Glomerular endothelial cell (primary cell): ENCODE results near the gene EXOC3. TPM values are rescaled to one million over a fixed set of nuclear protein-coding genes. Genes with fewer than 3 reads are reported as not detected.
"Not testable (repeated sequence)": the region's sequence is repeated elsewhere in the genome, so short reads cannot be mapped to it uniquely, and the experiment has no call there.

ENCODE experiments used
- DNase-seq: peaks from one replicate; pipeline ENCODE4 v3.0.0-alpha.2; 2011; ENCODE audit warnings: low read depth, low spot score; ENCODE audit errors: extremely low read depth
- total RNA-seq: library from RNA; depleted of rRNA; stranded (reverse); fragments of >200 nt; gene quantifications from 2 replicates; pipeline ENCODE4 v1.2.3, GENCODE V29; 2015

Gene EXOC3
- total RNA-seq, 1 donor from 2014 or later, result 35.6 TPM

GRCh38 chr5:484556-484955, 41.6 kb downstream of the EXOC3 start:
- DNase-seq, result no peak

- DNase-seq, result no peak
Measured at GRCh38 chr5:485113-485945, 42.4 kb downstream of the EXOC3 start.

DNA sequence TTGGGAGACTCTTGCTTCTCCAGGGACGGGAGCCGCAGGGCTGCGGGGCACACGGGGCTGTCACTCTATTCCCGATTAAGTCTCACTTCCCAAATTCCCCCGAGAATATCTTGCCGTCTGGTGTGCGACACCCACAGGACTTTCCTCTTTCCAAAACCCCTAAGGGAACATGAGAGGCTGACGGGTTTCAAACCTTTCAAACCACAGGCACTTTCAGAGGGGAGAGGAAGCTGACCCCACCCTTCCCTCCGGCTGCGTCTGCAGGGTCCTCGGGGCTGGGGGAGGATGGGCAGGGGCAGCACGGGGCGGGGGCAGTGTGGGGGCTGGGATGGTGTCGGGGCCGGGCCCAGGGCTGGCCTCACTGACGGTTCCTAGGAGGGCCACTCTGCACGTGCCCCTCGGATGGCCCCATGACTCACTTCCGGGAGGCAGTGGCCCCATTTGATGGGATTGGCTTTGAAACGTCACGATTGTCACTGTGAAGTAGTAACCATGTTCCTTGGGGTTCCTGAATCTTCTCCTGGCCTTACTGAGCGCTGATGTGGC, 43.0 kb downstream of the EXOC3 start:
- no peak for DNase-seq

DNA sequence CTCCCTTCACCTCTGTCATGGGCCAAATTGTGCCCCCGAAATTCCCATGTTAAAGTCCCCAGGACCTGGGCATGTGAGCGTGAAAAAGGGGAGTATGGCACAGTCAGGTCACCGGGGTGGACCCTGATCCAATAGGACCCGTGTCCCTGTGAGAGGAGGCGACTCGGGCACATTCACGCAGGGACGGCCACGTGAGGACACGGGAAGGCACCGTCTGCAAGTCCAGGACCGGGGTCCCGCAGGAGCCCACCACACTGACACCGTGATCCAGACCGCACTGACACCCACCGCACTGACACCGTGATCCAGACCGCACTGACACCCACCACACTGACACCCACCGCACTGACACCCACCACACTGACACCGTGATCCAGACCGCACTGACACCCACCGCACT, 43.6 kb downstream of the EXOC3 start:
- not testable (repeated sequence) for DNase-seq

- DNase-seq, result no peak
Measured at GRCh38 chr5:488241-488640, 45.3 kb downstream of the EXOC3 start.

DNA sequence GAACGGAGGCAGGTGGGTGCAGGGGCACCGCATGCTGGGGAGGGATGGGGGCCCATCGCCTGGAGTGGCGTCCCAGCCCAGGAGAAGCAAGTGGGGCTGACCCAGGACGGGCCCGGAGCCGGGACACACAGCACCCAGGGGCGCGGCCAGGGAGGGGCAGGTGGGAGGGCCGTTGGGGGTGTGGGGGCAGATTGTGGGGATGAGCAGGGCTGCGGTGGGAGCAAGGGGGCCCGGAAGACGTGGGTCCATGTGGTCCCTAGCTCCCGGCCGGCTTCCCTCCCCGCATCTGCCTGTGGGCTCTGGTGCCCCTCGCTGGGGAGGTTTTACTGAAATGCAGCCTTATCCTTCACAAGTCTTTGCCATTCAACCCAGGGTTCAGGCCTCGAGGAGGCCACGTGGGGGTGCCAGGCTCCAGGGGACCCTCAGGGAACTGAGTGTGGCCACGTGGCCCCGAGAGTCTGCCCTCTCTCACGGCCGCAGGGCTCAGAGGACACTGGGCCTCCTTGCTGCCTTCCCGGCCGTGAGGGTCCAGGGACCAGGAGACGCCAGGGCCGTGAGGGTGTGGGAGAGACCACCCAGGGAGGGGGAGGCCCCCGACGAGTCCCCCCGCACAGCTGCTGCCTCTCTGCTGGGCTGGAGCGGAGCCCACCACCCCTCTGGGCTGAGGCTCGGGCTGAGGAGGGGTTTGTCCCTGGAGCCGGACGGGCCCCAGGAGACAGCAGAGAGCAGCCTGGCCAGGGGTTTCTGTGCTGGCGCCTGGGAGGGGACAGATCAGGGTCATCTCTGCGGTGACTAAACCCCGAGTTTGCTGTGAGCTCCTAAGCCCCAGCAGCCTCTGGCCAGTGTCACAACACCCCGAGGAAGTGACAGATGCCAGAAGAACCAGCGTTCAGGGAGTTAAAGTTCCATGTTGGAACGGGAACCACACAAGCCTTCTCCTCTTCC, 46.0 kb downstream of the EXOC3 start:
- DNase-seq, result no peak

- DNase-seq, result no peak
Measured at GRCh38 chr5:489689-490080, 46.7 kb downstream of the EXOC3 start.

GRCh38 chr5:490116-491106, 47.4 kb downstream of the EXOC3 start:
- DNase-seq, result no peak

GRCh38 chr5:491119-491855, 48.3 kb downstream of the EXOC3 start:
- no peak for DNase-seq

- DNase-seq, result no peak
Measured at GRCh38 chr5:491856-492155, 48.8 kb downstream of the EXOC3 start.

DNA sequence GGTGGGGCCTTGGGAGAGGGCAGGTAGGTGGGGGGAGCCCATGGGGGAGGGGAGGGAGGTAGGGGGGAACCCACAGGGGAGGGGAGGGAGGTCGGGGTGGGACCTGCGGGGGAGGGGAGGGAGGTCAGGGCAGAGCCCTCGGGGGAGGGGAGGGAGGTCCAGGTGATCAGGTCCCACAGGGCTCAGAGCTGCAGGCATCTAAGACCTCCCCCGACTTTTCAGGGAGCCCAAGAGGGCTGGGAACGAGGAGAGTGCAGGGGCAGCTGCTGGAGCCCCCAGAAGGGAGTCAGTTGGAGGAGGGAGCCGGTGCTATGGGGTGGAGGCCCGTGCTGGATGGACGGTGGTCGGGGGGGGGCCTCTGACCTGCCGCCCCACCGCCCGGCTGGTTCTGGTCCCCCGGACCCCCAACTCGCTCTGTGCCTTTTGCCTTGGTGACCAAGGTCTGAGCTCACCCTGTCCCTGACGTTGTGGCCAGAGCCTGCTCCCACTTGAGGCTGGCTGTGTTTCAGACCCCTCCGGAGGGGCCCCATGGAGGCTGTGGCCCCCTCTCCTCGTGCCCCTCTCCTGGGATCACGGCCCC, 49.4 kb downstream of the EXOC3 start:
- DNase-seq, result no peak

DNA sequence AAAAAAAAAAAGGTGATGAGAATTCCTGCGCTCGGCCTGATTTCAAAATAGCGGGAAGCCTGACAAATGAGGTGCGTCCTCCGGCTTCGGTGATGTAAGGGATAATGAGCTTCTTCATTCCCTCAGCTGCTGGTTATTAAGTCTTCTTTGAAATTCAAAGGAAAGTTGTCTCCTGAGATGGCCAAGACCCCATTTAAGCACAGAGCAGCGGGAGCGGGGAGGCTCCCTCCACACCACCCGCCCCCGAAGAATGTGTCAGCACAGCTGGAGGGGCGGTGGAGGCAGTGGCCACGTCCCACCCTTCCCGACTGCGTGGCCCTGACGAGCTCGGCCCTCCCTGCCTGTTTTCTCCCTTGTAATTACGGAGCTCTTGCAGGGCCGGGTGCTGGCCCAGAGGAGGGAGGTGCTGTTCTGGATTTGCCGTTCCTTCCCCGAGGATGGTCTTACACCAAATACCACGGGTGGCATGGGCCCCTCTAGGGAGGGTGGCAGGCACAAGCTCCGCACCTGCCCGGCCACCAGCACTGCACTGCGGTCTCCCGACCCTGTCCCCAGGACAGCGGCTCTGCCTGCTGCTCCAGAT, 50.2 kb downstream of the EXOC3 start:
- no peak for DNase-seq

GRCh38 chr5:493758-494157, 50.8 kb downstream of the EXOC3 start:
- no peak for DNase-seq

- DNase-seq, result no peak
Measured at GRCh38 chr5:494667-495255, 51.8 kb downstream of the EXOC3 start.

DNA sequence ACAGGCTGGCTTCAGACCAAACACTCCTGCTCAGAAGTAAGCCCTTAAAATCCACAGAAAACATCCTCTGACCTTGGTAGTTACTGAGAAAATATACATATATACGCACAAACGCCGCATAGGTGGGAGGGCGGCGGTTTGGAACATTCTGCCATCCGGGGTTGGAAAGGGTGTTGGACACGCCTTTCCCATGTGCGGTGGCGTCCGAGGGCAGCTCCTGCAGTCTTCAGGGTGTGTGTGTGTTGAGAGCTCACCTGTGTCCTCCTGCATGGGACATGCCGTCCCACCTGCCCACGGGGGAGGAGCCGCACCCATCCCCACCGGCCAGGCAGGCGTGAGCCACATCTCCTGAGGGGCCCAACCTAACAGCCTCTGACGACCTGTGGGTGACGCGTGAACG, 53.1 kb downstream of the EXOC3 start:
- no peak for DNase-seq

DNA sequence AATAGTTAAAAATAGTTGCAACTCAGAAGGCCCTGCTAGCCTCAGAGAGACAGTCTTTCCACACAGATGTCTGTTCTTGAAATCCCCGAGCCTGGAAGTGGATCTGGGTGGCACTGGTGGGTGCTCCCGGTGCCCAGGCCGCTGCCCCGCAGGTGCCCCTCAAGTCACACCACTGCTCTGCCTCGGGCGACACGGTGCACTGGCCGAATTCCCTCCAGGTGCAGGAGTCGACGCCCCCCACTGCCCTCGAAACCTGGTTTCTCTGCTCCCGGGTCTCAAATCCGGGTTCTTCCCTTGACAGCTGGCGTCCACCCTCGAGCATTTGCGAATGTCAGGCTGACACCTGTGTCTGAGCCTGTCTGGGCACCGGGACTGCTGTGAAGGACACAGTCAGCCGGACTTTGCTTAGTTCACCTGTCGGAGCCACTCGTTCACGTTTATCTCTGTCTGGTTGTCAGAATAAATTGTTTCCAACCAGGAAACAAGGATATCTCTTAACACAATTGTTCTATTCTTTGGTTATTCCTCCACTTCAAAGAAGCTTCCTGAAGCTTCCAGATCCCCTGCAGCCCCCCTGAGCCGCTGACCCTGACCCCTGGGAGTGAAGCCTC, 54.2 kb downstream of the EXOC3 start:
- DNase-seq, result no peak

DNA sequence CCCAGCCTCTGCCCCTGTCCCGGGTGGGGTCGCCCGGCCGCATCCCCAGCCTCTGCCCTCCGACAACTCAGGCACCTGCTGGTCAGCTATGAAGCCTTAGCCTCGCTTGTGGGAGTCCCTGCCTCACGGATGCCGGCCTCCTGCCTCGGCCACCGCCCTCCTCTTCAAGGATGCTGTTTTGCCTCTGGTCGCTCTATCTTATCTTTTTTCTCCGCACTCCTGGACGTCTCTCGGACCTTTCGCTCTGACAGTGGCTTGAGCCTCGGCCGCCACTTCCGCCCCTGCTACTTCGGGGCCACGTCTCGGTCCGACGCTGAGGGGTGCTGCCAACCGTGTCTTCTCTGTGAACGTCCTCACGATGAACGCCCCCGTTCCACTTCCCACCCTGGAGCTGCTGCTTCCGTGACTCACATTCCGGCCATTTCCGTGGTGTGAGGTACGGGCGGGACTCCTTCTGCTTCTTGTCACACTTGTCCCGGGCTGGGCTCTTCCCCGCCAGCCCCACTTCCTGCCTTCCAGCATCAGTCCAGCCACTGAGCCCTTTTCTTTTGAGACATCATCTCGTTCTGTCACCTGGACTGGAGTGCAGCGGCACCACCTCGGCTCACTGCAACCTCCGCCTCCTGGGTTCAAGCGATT, 55.0 kb downstream of the EXOC3 start:
- DNase-seq, result no peak
